ENCODE data around the gene TBC1D8B. TPM values are rescaled to one million over a fixed set of nuclear protein-coding genes. Genes with fewer than 3 reads are reported as not detected.
"Not testable (repeated sequence)": the region's sequence is repeated elsewhere in the genome, so short reads cannot be mapped to it uniquely, and the experiment has no call there.

The TBC1D8B gene
- total RNA-seq: 13.0 TPM

GRCh38 chrX:106802388-106803275 is at the start of gene TBC1D8B:
TBC1D8B (plus strand) TSS chrX:106802673; CDS start chrX:106802854, 181 bp downstream.
- peak; percentile 94 for DNase-seq

- not testable (repeated sequence) for DNase-seq
Measured at GRCh38 chrX:106769288-106769687, 33.2 kb upstream of the TBC1D8B start.

DNA sequence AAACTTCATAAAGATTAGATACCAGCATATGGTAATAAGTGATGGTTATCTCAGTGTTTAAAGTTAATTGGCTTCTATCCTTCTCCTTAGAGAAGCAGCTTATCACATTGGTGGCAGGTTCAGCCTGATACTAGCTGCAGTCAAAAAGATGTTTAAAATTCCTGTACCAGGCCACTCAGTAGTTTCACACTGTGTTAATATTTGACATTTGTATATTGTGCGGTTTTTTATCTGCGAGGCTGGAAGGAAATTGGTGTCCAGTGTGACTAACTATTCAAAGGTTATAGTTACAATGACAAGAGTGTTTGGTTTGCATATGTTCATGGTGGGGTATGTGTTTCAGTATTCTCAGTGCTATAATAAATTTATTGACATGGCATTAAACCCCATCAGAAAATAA is 27.5 kb upstream of the TBC1D8B start:
- DNase-seq: no peak

- no peak for DNase-seq
Measured at GRCh38 chrX:106780264-106780663, 22.2 kb upstream of the TBC1D8B start.

GRCh38 chrX:106780664-106781377 is 21.7 kb upstream of the TBC1D8B start:
- DNase-seq: no peak

DNA sequence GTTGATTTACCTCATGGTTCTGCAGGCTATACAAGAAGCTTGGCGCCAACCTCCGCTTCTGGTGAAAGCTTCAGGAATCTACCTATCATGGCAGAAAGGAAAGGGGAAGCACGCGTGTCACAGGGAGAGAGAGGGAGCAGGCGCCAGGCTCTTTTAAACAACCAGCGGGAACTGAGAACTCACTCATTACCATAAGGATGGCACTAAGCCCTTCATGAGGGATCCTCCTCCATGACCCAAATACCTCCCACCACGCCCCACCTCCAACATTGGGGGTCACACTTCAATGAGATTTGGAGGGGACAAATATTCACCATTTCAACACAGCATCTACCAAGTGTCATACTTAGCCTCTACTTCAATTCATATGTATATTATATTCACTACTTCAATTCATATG is 18.8 kb upstream of the TBC1D8B start:
- DNase-seq: no peak

- peak; percentile 12 for DNase-seq
Measured at GRCh38 chrX:106791495-106791894, 11.0 kb upstream of the TBC1D8B start.

GRCh38 chrX:106802063-106802387 is 448 bp upstream of the TBC1D8B start:
- no peak for DNase-seq

GRCh38 chrX:106811131-106811910 is 8.8 kb downstream of the TBC1D8B start:
- DNase-seq: no peak

GRCh38 chrX:106812930-106813329 is 10.5 kb downstream of the TBC1D8B start:
- not testable (repeated sequence) for DNase-seq

DNA sequence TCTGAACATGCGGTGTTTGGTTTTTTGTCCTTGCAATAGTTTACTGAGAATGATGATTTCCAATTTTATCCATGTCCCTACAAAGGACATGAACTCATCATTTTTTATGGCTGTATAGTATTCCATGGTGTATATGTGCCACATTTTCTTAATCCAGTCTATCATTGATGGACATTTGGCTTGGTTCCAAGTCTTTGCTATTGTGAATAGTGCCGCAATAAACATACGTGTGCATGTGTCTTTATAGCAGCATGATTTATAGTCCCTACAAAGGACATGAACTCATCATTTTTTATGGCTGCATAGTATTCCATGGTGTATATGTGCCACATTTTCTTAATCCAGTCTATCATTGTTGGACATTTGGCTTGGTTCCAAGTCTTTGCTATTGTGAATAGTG is 11.6 kb downstream of the TBC1D8B start:
- DNase-seq: not testable (repeated sequence)

GRCh38 chrX:106862972-106863688 is 60.7 kb downstream of the TBC1D8B start:
- DNase-seq: no peak

GRCh38 chrX:106863697-106864096 is 61.2 kb downstream of the TBC1D8B start:
- DNase-seq: no peak

GRCh38 chrX:106872796-106873195 is 70.3 kb downstream of the TBC1D8B start:
- not testable (repeated sequence) for DNase-seq

DNA sequence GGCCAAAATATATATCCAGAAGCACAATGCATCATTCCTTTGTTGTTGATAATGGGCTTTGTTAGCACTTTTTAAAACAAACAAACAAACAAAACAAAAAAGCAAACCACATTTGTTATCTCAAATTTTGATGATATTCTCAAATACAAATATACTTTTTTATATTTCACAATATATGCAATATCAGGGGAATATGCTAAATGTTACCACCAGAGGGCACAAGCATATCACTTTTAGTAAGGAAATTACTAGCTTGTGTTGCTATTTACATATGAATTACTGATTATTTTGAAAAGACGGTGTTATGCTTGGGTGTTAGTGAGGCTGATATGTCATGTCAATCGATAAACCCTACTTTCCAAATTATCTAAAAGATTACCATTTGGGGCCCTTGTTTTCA is 71.6 kb downstream of the TBC1D8B start:
- DNase-seq: no peak

DNA sequence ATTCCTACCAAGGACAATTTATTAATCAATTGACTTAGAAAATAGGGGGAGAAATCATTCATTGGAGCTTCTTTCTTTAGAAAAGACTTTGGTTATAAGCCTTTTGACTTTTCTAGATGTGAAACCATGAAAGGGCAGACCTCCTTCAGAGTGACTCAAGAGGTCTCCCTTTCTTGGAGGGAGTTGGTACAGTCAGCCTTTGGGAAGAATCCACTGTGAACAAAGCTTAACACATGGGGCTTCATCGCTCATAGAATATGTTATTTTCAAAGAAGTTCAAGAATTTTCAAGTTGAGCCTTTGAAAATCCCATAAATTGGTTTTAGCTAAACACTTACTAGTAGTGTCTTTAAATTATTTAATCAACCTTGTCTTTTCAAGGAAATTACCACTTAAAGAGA is 72.7 kb downstream of the TBC1D8B start:
- DNase-seq: no peak

GRCh38 chrX:106889468-106889867 is 87.0 kb downstream of the TBC1D8B start:
- no peak for DNase-seq

DNA sequence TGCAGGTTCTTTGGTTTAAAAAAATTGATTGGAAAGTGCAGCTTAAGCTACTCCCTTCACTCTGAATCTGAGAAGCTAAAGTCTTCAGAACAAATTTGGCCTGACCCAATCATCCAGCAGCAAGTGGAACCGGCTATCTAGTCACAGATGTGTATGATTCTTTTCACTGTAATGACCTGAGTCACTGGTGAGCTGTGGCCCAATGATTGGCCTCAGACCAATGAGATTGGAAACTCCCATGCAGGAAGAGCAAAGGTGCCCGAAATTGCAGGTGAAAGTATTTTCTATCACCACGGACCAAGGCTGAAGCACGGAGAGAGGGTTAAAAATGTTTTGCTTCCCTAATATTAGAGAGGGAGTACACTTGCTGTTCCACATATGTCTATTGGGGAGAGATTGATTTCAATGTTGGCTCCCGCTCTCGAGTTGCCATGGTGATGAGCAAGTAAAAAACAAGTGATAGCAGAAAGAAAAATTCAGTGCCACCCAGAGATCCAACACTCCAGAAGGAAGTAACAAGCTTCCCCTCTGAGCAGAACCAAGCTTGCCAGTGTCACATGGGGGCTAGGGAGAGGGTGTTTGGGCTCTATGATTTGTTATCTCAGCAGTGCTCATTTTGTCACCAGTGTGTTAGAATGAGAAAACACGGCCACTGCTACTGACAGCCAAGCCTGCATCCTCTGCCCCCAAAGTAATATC is 89.4 kb downstream of the TBC1D8B start:
- DNase-seq: peak; percentile 46

- DNase-seq: peak; percentile 74
Measured at GRCh38 chrX:106894392-106894909, 92.0 kb downstream of the TBC1D8B start.

GRCh38 chrX:106894978-106895452 is 92.5 kb downstream of the TBC1D8B start:
- DNase-seq: peak; percentile 30

GRCh38 chrX:106897259-106897658 is 94.8 kb downstream of the TBC1D8B start:
- DNase-seq: no peak

All from tongue (tissue), 2 donors.